ENCODE data around the gene FAM163B.

GRCh38 chr9:133629221-133630110 lies 20.3 kb upstream of the FAM163B start:
- TF ChIP-seq CTCF (IDR thresholded peaks at IDR 0.05) (no peak), EZH2 (IDR thresholded peaks at IDR 0.05; ENCODE audit: borderline replicate concordance, insufficient read depth, low read depth, low read length, poor library complexity, severe bottlenecking) (no peak)
